Raji (cell line): ENCODE results near the gene FOXJ1.

Source experiments
- POLR2A ChIP-seq: IDR thresholded peaks from 2 replicates; pipeline ENCODE4 v1.6.1; 2011; ENCODE audit warnings: low read depth, low read length, control low read depth; ENCODE audit not compliant: insufficient read depth

Gene FOXJ1

DNA sequence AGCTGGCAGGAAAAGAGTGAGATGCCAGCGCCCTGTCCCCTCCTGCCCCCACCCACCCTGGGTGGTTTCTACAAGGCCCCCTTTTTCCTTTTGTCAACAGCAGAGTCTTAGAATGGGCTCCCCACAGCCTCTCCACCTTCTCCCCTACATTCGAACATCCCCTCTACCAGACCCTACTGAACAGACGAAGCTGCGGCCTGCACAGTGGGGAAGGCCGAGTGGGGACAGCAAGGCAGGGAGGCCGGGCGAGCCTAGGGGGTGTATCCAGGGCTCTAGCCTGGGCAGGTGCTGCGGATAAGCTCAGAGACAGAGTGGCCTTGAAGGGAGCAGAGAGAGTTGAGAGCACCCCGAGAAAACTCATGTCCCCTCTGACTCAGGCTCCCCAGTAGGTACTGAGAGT, 54.7 kb downstream of the FOXJ1 start:
- TF ChIP-seq POLR2A, result no peak
